ENCODE results near the gene RAP1B. TPM values are rescaled to one million over a fixed set of nuclear protein-coding genes. Genes with fewer than 3 reads are reported as not detected.

Gene RAP1B
- total and polyA plus RNA-seq, 2 donors from 2014 or later = 102 to 157 TPM

DNA sequence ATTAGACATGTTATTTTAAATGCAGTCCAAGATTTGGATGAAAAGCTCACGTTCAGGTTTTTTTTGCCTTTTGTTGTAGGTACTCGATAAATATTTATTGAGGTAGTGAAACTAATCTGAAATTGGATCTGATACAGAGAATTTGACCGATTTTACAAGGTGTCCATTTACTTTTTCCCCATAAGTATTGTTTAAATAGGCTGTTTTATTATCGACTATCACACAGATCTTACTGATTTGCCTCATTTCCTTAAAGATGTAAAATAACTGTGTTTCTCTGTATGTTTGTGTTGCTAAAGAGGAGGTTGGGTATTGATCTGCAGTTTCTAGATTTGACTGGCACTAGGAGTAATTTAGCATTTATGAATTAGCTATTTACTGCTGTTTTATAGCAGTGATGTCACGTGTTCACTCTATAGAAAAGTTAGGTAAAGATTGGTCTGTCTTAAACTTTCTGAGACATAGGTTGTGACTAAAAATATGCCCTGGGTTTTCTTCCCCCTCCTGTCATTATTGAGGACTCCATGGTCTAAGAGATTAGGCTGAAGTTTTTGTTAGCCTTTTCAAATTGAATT lies 3.5 kb downstream of the RAP1B start:
- peak overlapping the region in 1 of 3 donors; percentile 2 for H3K4me3 ChIP-seq (ENCODE audit: low read length in 3 of 3)
- FAIRE-seq = no peak
- no peaks in the 10 kb centered on the region for H3K36me3 ChIP-seq (ENCODE audit: control insufficient read depth in 2 of 3, insufficient read depth in 3 of 3, low read length in 3 of 3)
- no peaks in the 10 kb centered on the region for H3K27me3 ChIP-seq (ENCODE audit: control insufficient read depth, insufficient read depth, low read length)
- H3K27ac ChIP-seq (ENCODE audit: low read depth in 2 of 2, low read length in 2 of 2) = peak overlapping the region in 1 of 2 donors; percentile 10
- H3K9ac ChIP-seq (ENCODE audit: low read length in 3 of 3) = peak overlapping the region in 1 of 3 donors; percentile 4
- H3K4me1 ChIP-seq (ENCODE audit: control insufficient read depth in 2 of 3, insufficient read depth in 2 of 3, low read depth in 1 of 3, low read length in 3 of 3) = peaks cover 0 to 30% (median 10%) of the 10 kb centered on the region in 3 donors
- no peak for DNase-seq
- intact Hi-C loops (cut with DNase I) = no loop called here
- H3K9me3 ChIP-seq (ENCODE audit: control insufficient read depth in 2 of 3, insufficient read depth in 1 of 3, low read length in 3 of 3) = no peaks in the 10 kb centered on the region
- TF ChIP-seq, protein P1, sequence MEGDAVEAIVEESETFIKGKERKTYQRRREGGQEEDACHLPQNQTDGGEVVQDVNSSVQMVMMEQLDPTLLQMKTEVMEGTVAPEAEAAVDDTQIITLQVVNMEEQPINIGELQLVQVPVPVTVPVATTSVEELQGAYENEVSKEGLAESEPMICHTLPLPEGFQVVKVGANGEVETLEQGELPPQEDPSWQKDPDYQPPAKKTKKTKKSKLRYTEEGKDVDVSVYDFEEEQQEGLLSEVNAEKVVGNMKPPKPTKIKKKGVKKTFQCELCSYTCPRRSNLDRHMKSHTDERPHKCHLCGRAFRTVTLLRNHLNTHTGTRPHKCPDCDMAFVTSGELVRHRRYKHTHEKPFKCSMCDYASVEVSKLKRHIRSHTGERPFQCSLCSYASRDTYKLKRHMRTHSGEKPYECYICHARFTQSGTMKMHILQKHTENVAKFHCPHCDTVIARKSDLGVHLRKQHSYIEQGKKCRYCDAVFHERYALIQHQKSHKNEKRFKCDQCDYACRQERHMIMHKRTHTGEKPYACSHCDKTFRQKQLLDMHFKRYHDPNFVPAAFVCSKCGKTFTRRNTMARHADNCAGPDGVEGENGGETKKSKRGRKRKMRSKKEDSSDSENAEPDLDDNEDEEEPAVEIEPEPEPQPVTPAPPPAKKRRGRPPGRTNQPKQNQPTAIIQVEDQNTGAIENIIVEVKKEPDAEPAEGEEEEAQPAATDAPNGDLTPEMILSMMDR (IDR thresholded peaks at IDR 0.05; ENCODE audit: borderline replicate concordance, extremely low read depth, insufficient read depth) = no peak

DNA sequence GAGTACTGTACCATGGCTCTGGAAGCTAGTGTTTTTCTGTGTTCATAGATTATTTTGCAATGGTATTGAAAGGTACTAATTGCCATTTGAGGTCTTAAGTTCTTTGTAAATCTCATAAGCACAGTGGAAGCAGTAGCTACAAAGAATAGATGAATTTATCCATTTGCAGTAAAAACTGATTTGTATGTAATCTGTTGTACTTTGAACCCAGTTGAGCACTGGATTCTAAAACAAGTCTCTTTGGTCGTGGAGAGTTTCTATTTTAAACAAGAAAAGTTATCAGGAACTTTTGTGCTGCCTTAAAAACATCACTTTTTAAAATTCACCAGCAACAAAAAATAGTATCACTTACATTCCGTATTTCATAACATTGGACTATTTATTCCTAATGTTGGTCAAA lies 4.1 kb downstream of the RAP1B start:
- intact Hi-C loops (cut with DNase I) = no loop called here
- H3K27me3 ChIP-seq (ENCODE audit: control insufficient read depth, insufficient read depth, low read length) = no peaks in the 10 kb centered on the region
- no peaks in the 10 kb centered on the region for H3K9me3 ChIP-seq (ENCODE audit: control insufficient read depth in 2 of 3, insufficient read depth in 1 of 3, low read length in 3 of 3)
- DNase-seq (no peak), FAIRE-seq (no peak)
- H3K9ac ChIP-seq (ENCODE audit: low read length in 3 of 3) = no peak overlapping the region
- peak overlapping the region in 1 of 3 donors; percentile 2 for H3K4me3 ChIP-seq (ENCODE audit: low read length in 3 of 3)
- H3K36me3 ChIP-seq (ENCODE audit: control insufficient read depth in 2 of 3, insufficient read depth in 3 of 3, low read length in 3 of 3) = no peaks in the 10 kb centered on the region
- no peak overlapping the region for H3K27ac ChIP-seq (ENCODE audit: low read depth in 2 of 2, low read length in 2 of 2)
- TF ChIP-seq, protein P1 (IDR thresholded peaks at IDR 0.05; ENCODE audit: borderline replicate concordance, extremely low read depth, insufficient read depth) = no peak
- peaks cover 0 to 33% (median 10%) of the 10 kb centered on the region in 3 donors for H3K4me1 ChIP-seq (ENCODE audit: control insufficient read depth in 2 of 3, insufficient read depth in 2 of 3, low read depth in 1 of 3, low read length in 3 of 3)

DNA sequence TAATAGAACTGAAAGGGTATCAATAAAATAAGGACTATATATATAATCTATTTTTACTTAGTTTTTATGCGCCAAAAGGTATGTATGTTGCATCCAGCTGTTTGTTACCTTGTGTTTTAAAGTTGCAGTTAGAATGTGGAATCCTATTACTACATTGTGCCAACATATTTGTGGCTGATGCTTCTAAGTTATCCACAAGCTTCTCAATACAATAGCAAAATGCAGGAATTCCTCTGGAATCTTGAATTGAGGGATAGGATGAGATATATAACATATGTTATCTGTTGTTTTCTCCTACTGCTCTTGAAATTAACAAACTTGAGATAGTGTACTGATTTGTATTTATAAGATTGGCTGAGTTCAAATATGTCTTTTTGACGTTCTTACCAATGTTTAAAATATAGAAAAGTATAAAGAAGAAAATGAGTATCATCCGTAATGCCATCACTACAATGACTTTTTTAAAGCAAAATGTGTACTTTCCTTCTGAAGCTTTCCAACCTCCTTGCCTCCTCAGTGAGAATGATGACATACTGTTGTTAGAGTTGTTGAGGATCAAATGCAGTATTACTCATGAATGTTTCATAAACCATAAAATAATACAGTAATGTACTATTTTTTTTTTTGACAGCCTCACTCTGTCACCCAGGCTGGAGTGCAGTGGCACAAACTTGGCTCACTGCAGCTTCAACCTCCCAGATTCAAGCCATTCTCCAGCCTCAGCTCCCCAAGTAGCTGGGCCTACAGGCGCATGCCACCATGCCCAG lies 6.6 kb downstream of the RAP1B start:
- TF ChIP-seq, protein P1 (IDR thresholded peaks at IDR 0.05; ENCODE audit: borderline replicate concordance, extremely low read depth, insufficient read depth) = no peak

More for the DNA sequence above, 6.6 kb downstream of the RAP1B start:
- Histone ChIP-seq H3K4me3 (ENCODE audit: low read length in 3 of 3) (no peak overlapping the region), H3K27ac (ENCODE audit: low read depth in 2 of 2, low read length in 2 of 2) (no peak overlapping the region), H3K36me3 (ENCODE audit: control insufficient read depth in 2 of 3, insufficient read depth in 3 of 3, low read length in 3 of 3) (no peaks in the 10 kb centered on the region), H3K27me3 (ENCODE audit: control insufficient read depth, insufficient read depth, low read length) (no peaks in the 10 kb centered on the region), H3K9me3 (ENCODE audit: control insufficient read depth in 2 of 3, insufficient read depth in 1 of 3, low read length in 3 of 3) (no peaks in the 10 kb centered on the region), H3K4me1 (ENCODE audit: control insufficient read depth in 2 of 3, insufficient read depth in 2 of 3, low read depth in 1 of 3, low read length in 3 of 3) (peaks cover 0 to 45% (median 19%) of the 10 kb centered on the region in 3 donors), H3K9ac (ENCODE audit: low read length in 3 of 3) (no peak overlapping the region)
- FAIRE-seq = no peak
- DNase-seq = no peak
- intact Hi-C loops (cut with DNase I) = no loop called here

Measured in kidney (tissue), 14 donors.